MG63 (cell line): Measurements from ENCODE around the gene FBXO10. TPM values are rescaled to one million over a fixed set of nuclear protein-coding genes. Genes with fewer than 3 reads are reported as not detected.
A peak's percentile ranks its signal among the peaks of the same experiment; 100 is the strongest.
"Not testable (repeated sequence)": the region's sequence is repeated elsewhere in the genome, so short reads cannot be mapped to it uniquely, and the experiment has no call there.

Source experiments
- DNase-seq: peaks from one replicate; pipeline ENCODE4 v3.0.0-alpha.2; 2020
- H3K27me3 ChIP-seq: fragments of 250-450 bp; sonication (Bioruptor Pico); 2 replicates; pipeline ENCODE4 v1.5.1; 2020; ENCODE audit warnings: mild to moderate bottlenecking, moderate library complexity
- H3K36me3 ChIP-seq: fragments of 250-450 bp; sonication (Bioruptor Pico); 2 replicates; pipeline ENCODE4 v1.5.1; 2020; ENCODE audit warnings: mild to moderate bottlenecking, moderate library complexity
- H3K4me3 ChIP-seq: fragments of 250-450 bp; sonication (Bioruptor Pico); 2 replicates; pipeline ENCODE4 v1.5.1; 2020; ENCODE audit warnings: mild to moderate bottlenecking, moderate library complexity
- H3K9me3 ChIP-seq: fragments of 250-450 bp; sonication (Bioruptor Pico); 2 replicates; pipeline ENCODE4 v1.5.1; 2020; ENCODE audit warnings: mild to moderate bottlenecking, moderate library complexity
- total RNA-seq: library from RNA; depleted of rRNA; stranded (reverse); fragments of >200 nt; shearing (Covaris generic); gene quantifications from 2 replicates; pipeline ENCODE4 v1.2.3, GENCODE V29; 2014; ENCODE audit warnings: low replicate concordance

The FBXO10 gene
- total RNA-seq, 1 experiment from 2014 or later, result 4.3 TPM

GRCh38 chr9:37539634-37540033 lies 36.5 kb downstream of the FBXO10 start:
- Histone ChIP-seq H3K9me3 (no peaks in the 10 kb centered on the region), H3K27me3 (no peaks in the 10 kb centered on the region), H3K36me3 (no peaks in the 10 kb centered on the region), H3K4me3 (no peak overlapping the region)
- DNase-seq, result no peak

GRCh38 chr9:37538099-37538498 lies 38.1 kb downstream of the FBXO10 start:
- no peak for DNase-seq
- Histone ChIP-seq H3K4me3 (no peak overlapping the region), H3K36me3 (no peaks in the 10 kb centered on the region), H3K27me3 (no peaks in the 10 kb centered on the region), H3K9me3 (no peaks in the 10 kb centered on the region)

GRCh38 chr9:37534901-37535300 lies 41.3 kb downstream of the FBXO10 start:
- no peak for DNase-seq
- H3K9me3 ChIP-seq, result no peaks in the 10 kb centered on the region
- no peaks in the 10 kb centered on the region for H3K36me3 ChIP-seq
- H3K4me3 ChIP-seq, result no peak overlapping the region
- no peaks in the 10 kb centered on the region for H3K27me3 ChIP-seq

- H3K9me3 ChIP-seq, result no peaks in the 10 kb centered on the region
- H3K27me3 ChIP-seq, result no peaks in the 10 kb centered on the region
Observed at GRCh38 chr9:37534412-37534811, 41.8 kb downstream of the FBXO10 start.

GRCh38 chr9:37531699-37532098 lies 44.5 kb downstream of the FBXO10 start:
- no peaks in the 10 kb centered on the region for H3K36me3 ChIP-seq
- no peak overlapping the region for H3K4me3 ChIP-seq
- no peaks in the 10 kb centered on the region for H3K9me3 ChIP-seq
- DNase-seq, result no peak
- no peaks in the 10 kb centered on the region for H3K27me3 ChIP-seq

More at GRCh38 chr9:37534412-37534811, 41.8 kb downstream of the FBXO10 start:
- Histone ChIP-seq H3K4me3 (no peak overlapping the region), H3K36me3 (no peaks in the 10 kb centered on the region)
- no peak for DNase-seq

GRCh38 chr9:37528652-37529471 lies 47.3 kb downstream of the FBXO10 start:
- Histone ChIP-seq H3K27me3 (no peaks in the 10 kb centered on the region), H3K4me3 (no peak overlapping the region), H3K36me3 (no peaks in the 10 kb centered on the region), H3K9me3 (no peaks in the 10 kb centered on the region)
- DNase-seq, result no peak

- no peaks in the 10 kb centered on the region; the same call in 1 of the 2 replicates for H3K36me3 ChIP-seq
- DNase-seq, result no peak
- no peaks in the 10 kb centered on the region for H3K9me3 ChIP-seq
- H3K4me3 ChIP-seq, result no peak overlapping the region
- no peaks in the 10 kb centered on the region for H3K27me3 ChIP-seq
Observed at GRCh38 chr9:37523916-37524315, 52.3 kb downstream of the FBXO10 start.

- H3K36me3 ChIP-seq, result no peaks in the 10 kb centered on the region; the same call in 1 of the 2 replicates
- no peak for DNase-seq
- no peak overlapping the region for H3K4me3 ChIP-seq
- H3K27me3 ChIP-seq, result no peaks in the 10 kb centered on the region
- no peaks in the 10 kb centered on the region for H3K9me3 ChIP-seq
Observed at GRCh38 chr9:37522971-37523370, 53.2 kb downstream of the FBXO10 start.

GRCh38 chr9:37521111-37521510 lies 55.1 kb downstream of the FBXO10 start:
- H3K4me3 ChIP-seq, result no peak overlapping the region
- H3K27me3 ChIP-seq, result no peaks in the 10 kb centered on the region
- no peaks in the 10 kb centered on the region; the same call in 1 of the 2 replicates for H3K36me3 ChIP-seq
- DNase-seq, result no peak
- no peaks in the 10 kb centered on the region for H3K9me3 ChIP-seq

- Histone ChIP-seq H3K27me3 (no peaks in the 10 kb centered on the region), H3K36me3 (no peaks in the 10 kb centered on the region; the same call in 1 of the 2 replicates), H3K4me3 (no peak overlapping the region), H3K9me3 (no peaks in the 10 kb centered on the region)
- no peak for DNase-seq
Observed at GRCh38 chr9:37520641-37521040, 55.5 kb downstream of the FBXO10 start.

GRCh38 chr9:37517923-37518322 lies 58.3 kb downstream of the FBXO10 start:
- Histone ChIP-seq H3K4me3 (no peak overlapping the region), H3K36me3 (no peaks in the 10 kb centered on the region; the same call in 1 of the 2 replicates), H3K9me3 (no peaks in the 10 kb centered on the region), H3K27me3 (no peaks in the 10 kb centered on the region)
- DNase-seq, result no peak

GRCh38 chr9:37515620-37516258 lies 60.4 kb downstream of the FBXO10 start:
- H3K27me3 ChIP-seq, result no peaks in the 10 kb centered on the region
- no peaks in the 10 kb centered on the region for H3K9me3 ChIP-seq
- DNase-seq, result no peak
- no peaks in the 10 kb centered on the region for H3K36me3 ChIP-seq
- H3K4me3 ChIP-seq, result no peak overlapping the region

GRCh38 chr9:37514999-37515398 lies 61.2 kb downstream of the FBXO10 start:
- Histone ChIP-seq H3K27me3 (no peaks in the 10 kb centered on the region), H3K36me3 (no peaks in the 10 kb centered on the region), H3K4me3 (no peak overlapping the region), H3K9me3 (no peaks in the 10 kb centered on the region)
- DNase-seq, result no peak

GRCh38 chr9:37514415-37514814 lies 61.8 kb downstream of the FBXO10 start:
- H3K9me3 ChIP-seq, H3K36me3 ChIP-seq, H3K27me3 ChIP-seq: not testable (repeated sequence)

GRCh38 chr9:37512437-37512836 lies 63.7 kb downstream of the FBXO10 start:
- no peak overlapping the region for H3K4me3 ChIP-seq
- no peak for DNase-seq
- H3K27me3 ChIP-seq, result no peaks in the 10 kb centered on the region
- no peaks in the 10 kb centered on the region for H3K9me3 ChIP-seq
- peaks cover 12% of the 10 kb centered on the region for H3K36me3 ChIP-seq

More at GRCh38 chr9:37514415-37514814, 61.8 kb downstream of the FBXO10 start:
- H3K4me3 ChIP-seq, DNase-seq: not testable (repeated sequence)

- H3K9me3 ChIP-seq, result no peaks in the 10 kb centered on the region
- H3K27me3 ChIP-seq, result no peaks in the 10 kb centered on the region
- peaks cover 23% of the 10 kb centered on the region for H3K36me3 ChIP-seq
- no peak overlapping the region for H3K4me3 ChIP-seq
- DNase-seq, result peak; percentile 48
Observed at GRCh38 chr9:37511016-37512010, 64.9 kb downstream of the FBXO10 start.

- H3K4me3 ChIP-seq, DNase-seq, H3K9me3 ChIP-seq, H3K27me3 ChIP-seq: not testable (repeated sequence)
- H3K36me3 ChIP-seq, result peaks cover 27% of the 10 kb centered on the region
Observed at GRCh38 chr9:37510053-37510452, 66.1 kb downstream of the FBXO10 start.
